Stimulated activated CD4-positive, alpha-beta T cell treated with anti-CD3 and anti-CD28 coated beads, Interleukin-1b, Interleukin-23, amount 100 ng/mL, for 48 hours (primary cell): Measurements from ENCODE around the gene GPC6.

Experiments
- DNase-seq: peaks from one replicate; pipeline ENCODE4 v3.0.0-alpha.2; 2020

Gene GPC6

DNA sequence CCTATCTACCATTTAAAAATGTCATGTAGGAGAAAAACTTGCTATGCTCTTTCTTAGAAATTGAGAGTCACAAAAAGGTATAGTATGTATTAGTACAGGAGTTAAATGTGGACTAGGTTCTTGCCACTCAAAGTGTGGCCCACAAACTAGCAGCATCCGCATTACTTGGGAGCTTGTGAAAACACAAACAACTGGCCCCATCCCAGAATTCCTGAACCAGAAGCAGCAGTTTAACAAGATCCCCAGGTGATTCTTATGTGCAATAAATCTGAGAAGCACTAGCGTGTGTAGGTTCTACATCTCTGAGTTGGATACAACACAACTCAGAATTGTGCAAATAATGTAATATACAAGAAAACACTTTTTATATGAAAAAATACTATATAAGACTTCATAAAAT is 927.0 kb downstream of the GPC6 start:
- no peak for DNase-seq

DNA sequence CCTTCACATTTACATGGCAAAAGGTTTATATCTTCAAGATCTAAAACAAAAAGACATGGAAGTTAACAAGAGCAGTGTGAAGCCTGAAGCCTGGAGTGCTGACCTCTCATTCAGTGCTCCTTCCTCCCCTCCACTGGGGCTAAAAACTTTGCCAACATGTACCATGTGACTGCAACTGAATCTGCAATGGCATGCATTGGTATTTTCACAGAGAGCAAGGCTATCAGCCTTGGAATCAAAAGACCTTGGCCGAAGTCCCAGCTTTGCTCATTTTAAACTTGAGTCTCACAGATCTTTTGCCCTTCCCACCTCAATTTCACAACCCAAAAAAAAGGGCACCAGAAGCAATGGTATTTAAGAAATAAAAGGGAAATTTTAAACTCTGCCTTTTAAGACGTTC is 927.8 kb downstream of the GPC6 start:
- DNase-seq = no peak

DNA sequence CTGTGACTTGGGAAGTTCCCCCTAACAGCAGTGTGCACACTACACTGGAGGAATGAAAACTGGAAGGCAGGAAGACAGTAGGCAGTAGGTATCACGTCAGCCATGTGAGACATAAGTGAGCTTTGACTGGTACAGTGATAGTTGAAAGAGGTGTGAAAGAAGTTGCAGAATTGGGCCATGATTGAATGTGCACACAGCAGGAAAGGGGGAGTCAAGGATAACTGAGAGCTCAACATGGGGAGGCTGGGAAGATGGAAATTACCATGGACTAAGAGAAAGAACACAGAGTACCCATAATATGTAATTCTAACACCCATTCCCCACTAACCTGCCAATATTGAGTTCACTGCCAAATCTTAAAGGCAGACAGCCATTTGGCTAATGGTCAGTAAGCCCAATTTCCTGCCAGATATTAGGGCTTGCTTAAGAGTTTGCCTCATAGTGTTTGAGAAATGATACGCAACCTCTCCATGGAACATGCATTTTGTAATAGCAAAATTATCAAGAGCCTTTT is 931.2 kb downstream of the GPC6 start:
- no peak for DNase-seq

DNA sequence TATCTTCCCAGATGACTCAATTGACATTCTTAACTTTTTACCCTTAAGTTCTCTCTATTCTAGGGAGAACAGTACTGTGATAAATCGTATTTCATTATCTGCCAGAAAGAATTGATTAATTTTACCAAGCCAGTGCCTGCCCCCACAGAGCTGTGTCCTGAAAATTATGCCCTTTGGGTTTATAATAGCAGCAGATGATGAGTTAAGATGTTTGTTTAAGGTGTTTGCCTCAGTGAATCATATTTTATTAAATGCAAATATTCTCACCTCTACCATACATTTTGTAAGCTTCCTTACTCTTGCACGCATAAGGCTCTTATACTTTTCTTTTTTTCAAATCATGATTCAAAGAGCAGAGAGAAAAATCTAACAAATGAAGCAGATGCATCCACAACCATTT is 934.3 kb downstream of the GPC6 start:
- no peak for DNase-seq

DNA sequence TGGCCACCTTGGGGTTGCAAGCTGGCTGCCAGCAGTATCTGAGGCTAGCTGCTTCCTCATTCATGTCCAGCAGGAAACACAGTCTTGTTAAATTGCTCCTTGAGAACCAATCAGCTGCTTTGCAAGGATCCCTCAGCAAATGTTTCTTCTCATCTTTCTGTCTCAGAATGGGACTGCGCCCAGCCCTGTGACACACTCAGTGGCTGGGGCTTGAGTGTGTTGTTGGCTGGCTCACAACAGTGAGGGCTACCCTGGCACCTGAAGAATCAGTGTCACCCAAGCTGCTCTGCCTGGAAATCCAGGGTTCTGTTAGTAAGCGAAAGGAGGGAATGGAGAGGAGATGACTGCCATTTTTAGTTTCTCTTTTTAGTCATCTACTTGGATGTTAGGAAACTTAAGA is 935.7 kb downstream of the GPC6 start:
- no peak for DNase-seq

DNA sequence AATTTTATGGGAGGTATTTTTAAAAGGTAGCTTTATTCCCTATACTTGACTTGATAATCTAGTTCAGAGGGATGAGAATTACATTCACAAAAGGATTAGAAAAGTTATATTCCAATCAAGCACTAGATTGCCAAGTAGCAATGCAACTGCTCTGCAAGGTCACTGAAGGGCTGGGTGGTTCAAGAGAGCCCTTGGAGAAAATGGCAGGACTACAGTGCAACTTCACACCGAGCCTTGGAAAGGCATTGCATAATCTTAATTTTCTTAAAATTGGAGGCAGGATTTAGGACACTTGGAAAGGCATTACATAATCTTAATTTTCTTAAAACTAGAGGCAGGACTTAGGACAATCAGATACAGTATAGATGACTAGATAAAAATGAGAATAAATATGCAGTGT is 936.9 kb downstream of the GPC6 start:
- no peak for DNase-seq

DNA sequence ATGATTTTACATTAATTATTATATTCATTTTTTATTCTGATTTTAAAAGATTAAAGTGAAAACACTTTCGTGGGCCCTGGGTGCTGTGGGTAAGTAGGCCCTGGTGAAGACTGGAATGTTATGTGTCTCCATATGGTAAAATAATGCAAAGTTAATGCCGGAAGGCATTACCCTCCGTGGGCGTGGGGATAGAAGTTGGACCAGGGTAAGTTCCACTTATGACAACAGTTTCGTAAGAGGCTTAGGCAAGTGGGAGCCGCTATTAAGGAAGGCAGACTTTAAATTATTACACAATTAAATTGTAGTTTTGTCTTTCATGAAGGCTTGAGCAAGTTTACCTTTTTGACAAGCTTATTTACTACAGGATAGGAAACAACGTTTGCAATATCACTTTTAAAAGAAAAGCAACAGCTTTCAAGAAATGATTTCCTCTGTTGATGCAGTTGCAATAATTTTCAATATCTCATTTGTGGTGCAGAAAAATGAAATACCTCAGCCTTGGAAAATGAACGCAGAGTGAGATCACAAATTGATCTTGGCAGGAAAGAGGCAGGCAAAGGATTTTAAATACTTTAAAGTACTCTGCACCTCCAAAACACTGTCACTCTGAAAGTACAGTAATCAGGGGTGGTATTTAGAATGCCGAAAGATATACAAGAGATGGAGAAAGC is 942.3 kb downstream of the GPC6 start:
- no peak for DNase-seq

DNA sequence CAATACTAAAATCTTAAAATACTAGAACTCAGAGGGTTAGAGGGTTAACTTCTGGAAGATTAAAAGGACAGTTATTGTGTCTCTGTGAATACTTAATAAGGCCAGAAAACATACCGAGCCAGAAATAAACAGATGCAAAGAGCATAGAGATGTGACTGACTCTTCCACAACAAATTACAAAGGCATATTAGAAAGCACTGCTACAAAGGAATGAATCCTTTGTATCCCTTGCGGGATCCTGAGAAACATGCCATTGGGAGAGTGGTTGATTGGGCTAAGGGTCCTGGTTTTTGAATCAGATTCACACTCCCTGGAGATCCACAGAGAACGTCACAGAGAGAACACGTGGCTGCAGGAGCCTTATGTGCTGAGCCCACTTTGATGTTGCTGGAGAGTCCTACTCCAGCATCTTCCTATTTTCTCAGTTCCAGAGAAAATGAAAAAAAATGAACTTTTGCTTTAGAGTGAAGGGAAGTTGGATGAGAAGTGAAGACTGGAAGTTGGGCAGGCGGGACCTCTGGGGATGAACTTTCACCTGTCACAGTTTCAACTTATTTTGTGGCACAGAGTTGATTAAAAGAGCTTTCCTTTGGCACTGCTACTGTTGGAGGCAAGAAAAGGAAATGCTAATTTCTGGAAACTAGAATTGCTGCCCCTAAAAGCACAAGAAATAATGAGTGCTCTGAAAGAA is 943.0 kb downstream of the GPC6 start:
- no peak for DNase-seq

DNA sequence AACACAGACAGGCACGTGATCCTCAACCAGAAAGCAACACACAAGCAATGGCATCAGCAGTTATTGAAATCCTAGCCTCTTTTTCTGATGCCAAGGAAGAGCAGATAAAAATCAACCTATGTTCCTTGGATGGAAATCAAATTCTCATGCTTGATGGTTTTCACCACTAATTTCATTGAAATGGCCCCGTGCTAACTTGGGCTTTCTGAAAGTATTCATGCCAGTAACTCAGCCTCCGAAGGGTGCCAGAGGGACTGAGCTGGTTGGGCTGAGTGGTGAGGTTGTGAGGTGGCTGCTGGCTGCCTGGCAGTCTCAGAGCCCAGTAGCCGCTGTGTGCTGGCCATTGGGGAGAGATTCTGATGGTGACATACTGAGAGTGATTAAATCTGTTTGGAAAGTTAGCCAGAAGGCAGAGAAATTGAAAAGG is 943.6 kb downstream of the GPC6 start:
- DNase-seq = no peak

DNA sequence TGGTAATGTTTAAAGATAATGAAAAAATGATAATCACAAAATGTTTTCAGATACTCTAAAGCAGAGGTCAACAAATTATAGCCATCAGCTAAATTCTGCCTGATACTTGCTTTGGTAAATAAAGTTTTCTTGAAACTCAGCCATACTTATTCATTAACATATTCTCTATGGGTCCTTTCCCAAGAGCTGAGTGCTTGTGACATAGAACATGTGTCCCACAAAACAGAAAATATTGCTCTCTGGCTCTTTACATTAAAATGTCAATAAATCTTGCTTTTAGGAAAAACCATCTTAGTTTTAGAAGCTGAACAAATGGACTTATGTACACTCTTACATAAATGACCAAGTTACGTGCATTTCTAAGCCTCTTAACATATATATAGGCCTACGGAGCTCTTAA is 945.8 kb downstream of the GPC6 start:
- no peak for DNase-seq

DNA sequence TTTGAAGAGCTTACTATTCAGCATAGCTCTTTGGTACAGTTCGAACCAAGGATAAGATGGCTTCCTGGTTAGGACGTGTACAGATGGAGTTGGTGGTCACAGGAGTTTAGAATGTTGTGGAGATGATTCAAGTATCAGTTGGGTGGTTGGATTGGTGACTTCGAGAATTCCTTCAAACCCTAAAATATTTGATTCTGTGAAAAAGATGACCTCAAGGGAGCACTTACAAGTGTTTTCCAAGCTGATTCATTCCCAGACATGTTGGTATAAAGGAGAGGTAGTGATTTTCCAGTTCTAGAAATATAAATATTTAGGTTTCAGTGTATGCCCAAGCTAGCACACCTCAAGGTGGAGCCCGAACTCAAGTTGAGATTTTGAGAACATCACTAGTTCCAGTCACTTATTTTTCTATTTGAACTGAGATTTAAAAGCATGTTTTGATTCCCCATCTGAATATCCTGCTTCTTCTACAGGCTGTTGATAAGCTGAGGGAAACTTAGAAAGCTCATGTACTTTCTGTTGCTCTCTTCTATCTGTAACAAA is 946.8 kb downstream of the GPC6 start:
- no peak for DNase-seq

DNA sequence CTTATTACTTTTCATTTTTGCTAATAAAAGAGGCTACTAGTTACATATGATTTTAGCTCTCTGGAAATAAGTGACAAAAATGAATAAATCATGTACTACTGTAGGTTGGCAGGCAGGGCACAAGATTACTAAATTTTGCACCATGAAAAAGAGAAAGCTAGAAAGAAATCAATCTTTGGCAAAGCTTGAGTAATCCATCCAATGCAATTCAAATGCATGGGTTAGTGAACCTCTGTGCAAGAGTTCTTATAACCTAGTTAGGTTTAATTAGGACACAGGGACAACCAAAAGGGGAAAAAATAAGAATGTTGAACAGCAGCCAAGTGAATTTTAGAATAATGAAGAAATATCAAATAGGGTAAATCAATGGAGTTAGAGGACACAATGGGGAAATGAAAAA is 947.4 kb downstream of the GPC6 start:
- DNase-seq = no peak

DNA sequence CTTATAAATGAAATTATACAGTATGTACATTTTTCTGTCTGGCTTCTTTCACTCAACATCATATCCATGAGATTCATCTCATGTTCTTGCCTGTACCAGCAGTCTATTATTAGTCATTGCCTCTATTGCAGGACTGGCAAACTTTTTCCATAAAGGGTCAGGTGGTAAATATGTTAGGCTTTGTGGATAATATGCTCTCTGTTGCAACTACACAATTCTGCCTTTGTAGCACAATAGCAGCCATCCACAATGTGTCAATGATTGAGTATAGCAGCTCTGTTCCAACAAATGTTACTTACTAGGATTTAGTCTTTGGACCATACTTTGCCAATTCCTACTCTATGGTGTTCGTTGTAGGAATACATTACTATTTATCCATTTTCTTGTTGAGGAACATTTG is 948.5 kb downstream of the GPC6 start:
- no peak for DNase-seq

DNA sequence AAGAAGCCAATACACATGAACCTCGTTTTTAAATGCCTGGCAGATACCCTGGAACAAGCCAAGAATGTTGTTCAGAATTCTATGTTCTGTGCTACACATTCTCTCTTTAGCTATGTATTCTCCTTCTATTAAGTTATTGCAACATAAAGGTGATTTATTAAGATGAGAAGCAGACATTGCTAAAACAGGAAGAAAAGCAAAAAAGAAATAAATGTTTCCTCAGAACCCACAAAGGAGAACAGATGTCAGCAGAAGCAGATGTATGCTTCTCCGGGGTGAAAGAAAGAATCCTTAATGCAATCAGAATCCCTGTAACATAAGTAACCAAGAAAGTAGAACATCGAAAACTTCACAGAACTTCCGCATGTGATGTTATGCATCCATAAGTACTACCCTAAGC is 950.0 kb downstream of the GPC6 start:
- no peak for DNase-seq

DNA sequence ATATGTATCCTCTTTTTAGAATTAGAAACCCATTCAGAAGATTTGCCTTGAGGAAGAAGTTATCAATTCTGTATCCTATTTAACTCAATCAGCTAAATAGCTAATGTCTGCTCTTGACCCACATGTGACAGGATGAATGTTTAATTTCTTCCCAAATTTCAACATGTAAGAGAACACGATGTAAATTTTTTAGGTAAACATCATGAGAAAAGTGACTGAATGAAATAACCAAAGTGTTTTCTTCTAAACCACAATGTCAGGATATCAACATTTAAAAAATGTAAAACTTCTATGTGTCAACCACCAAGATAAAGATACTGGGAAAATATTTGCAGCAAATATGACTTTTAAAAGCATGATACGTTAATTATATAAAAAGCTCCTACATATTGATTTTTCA is 950.4 kb downstream of the GPC6 start:
- DNase-seq = no peak

DNA sequence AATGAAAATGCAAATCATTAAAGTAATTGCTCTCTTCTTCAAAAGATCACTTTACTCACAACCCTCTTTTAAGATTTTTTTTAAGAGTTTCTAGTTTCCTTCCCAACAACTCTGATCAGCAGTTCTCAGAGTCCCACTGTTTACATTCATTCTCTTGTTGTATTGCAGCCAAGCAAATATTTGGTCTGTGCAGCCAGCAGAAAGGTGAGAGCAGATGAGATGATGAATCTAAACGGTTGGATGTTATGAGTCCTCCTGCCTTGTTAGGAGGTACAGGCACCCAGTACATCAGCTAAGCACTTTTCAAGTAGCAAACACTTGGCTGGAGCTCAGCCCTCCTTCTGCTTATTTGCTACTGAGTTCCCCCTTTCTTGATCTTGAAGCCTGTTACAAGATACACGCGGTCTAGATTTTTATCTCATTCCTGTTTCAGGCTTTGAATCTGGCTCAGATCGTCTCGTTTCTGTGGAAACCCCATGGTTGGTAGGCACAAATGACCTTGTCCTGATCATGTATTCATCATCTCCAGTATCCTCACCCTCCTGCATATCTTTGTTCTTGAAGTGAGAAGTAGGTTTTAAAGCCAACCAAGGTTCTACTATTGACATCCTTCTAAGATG is 952.1 kb downstream of the GPC6 start:
- DNase-seq = no peak

DNA sequence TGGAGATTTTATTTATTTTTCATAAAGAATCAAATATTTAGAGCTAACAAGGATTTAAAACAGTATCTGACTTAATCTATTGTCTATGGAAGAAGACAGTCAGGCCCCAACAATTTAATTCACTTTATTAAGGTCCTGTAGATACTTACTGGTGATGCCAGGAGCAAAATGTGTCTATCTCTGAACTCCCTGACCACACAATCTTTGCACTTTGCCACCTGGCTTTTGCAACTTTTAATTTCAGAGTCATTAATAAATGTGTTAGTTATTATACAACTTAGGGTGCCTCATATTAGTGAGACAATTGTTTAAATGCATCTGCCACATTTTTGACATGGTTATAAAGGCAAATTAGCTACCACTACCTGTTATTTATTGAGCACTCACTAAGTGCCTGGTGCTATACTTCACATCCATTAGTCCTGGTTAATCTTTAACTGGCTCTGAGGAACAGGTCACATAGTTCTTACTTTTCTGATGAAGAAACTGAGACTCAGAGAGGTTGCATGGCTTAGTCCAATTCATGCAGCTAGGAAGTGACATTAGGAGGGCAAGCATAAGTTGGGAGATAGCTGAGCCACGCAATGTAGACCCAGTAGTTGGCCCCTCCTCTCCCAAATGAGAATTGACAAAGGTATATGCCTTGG is 955.0 kb downstream of the GPC6 start:
- no peak for DNase-seq

DNA sequence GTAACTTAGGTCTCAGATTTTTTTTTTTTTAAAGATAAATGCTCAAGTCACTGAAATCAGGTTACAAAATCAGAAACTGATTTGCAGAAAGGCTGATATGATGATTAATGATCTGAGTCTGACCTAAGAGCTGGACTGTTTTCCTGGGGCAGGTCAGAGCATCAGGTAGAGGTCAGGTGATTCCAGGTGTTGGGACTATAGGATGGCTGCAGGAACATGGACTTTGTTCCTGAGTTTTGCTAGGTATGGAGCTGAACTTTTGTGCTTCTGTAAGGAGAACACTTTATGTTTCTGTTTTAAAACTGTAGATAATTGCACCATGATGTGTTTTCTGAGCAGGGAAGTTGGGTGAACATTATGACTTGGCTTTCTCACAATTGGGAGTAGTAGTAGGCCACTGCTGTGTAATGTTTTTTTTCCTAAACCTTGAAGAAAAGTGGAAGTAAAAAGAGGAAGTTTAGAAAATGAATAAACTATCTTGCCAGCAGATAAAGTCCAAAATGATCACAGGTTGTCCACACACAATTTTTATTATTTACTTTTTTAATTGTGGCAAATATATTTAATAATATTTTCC is 955.7 kb downstream of the GPC6 start:
- no peak for DNase-seq

DNA sequence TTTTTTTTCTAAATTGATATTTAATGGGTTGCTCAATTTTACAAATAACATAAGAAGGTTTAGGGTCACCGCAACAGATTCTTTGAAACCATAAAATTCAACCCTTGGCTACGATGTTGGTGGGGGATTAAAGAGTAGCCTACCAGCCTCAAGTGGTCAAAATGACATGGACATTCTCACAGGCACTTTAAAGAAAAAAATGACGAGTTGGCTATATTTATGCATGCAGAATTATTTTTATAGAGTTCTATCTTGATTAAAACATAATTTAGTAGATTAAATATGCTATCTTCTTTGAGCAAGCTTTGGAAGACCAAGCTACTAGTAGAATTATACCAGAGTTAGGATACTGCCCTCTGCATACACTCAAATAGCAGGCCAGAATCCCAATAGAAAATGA is 959.9 kb downstream of the GPC6 start:
- no peak for DNase-seq

DNA sequence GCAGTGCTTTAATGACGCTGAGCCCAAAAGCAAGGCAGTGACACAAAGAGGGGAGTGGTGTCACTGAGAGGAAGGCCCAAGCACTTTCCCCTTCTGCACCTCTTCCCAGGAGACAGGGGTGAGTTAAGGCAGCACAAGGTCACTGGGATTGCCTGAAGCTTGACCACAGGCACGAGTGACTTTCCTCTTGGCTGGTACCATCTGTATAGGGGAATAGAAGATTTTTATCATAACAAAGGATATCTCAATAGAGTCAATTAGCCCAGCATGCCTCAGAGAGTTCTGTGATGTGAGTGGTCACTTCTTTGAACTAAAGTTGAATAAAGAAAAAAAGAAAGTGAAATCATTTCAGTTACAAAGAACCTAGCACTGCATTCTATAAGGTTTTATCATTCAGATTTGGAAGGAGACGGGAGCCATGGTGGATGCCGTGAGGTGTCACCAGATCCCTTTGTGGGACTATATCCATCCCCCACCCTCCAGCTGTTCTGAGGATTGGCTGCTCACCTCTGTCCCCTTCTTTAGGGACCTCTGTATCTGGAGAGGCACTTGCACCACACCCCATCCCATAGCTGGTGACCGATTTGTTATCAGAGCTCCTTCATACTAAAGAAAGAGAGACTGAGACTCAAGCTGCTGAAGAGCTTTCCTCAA is 961.7 kb downstream of the GPC6 start:
- DNase-seq = no peak

DNA sequence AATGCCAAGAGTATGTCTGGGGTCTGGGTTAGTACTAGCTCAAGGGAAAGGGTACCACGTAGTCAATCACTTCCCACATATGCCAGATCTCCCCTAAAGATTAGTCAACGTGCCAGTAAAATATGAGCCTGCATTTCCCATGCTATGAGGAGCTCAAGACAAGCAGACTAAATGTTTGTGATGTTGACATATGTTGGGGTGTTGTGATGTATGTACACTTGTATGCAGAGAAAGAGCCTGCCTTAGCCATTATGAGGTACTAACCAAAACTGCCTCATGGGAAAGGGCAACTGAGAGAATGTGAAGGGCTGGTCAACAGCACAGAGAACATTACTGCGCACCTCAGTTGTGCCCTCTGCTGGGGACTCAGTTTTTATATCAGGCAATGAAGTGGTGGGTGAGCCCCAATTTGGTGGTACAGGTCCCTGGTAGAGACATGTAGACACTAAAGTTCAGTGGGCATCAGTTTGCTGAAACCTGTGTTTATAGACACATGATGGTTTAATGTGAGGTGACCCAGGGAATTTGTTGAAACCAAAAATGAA is 965.9 kb downstream of the GPC6 start:
- no peak for DNase-seq

DNA sequence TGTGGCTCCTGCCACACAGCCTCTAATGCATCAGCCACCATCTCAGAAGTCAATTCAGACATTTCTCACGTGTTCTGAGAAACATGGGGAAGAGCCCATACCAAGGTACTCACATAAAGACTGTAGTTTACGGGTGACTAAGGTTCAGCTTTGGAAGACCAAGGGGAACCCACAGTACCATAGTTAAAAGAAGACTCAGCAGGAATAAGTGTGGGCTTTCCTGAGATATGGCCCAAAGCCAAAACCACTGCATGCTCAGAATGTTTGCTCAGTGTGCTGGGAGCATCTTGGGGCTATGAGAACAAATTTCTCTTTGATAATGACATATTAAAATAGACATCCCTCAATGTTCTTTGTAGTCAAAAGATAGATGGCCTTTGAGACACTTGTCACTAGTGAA is 969.1 kb downstream of the GPC6 start:
- no peak for DNase-seq
